Keratinocyte (primary cell): Measurements from ENCODE around the gene KCNT2. TPM values are rescaled to one million over a fixed set of nuclear protein-coding genes. Genes with fewer than 3 reads are reported as not detected.

Experiments
- DNase-seq: peaks from one replicate; pipeline ENCODE4 v3.0.0-alpha.2; 2011; ENCODE audit warnings: low read depth, missing footprints, low spot score
- FAIRE-seq: peaks from 2 replicates; lab custom pipeline; 2011; peaks lifted over from hg19 to GRCh38; lab: Jason Lieb, UNC
- H2AFZ ChIP-seq: 2 replicates; pipeline ENCODE4 v1.6.0; 2012; ENCODE audit warnings: low read length, control low read depth, inconsistent platforms; ENCODE audit not compliant: control insufficient read depth
- H3K27ac ChIP-seq: 2 replicates; pipeline ENCODE4 v1.5.1; 2011; ENCODE audit warnings: low read length; ENCODE audit not compliant: control insufficient read depth, insufficient read depth
- H3K27me3 ChIP-seq: 3 replicates; pipeline ENCODE4 v1.6.0; 2011; ENCODE audit warnings: low read length; ENCODE audit not compliant: control insufficient read depth, insufficient read depth; ENCODE audit errors: extremely low read depth
- H3K36me3 ChIP-seq, 2 experiments: 2 replicates in 1 of 2; 3 replicates in 1 of 2; pipeline ENCODE4 v1.5.1; 2011; ENCODE audit warnings: low read length in 2 of 2, mild to moderate bottlenecking in 1 of 2; ENCODE audit not compliant: control insufficient read depth in 2 of 2, insufficient read depth in 2 of 2; ENCODE audit errors: extremely low read depth in 1 of 2
- H3K4me1 ChIP-seq: 3 replicates; pipeline ENCODE4 v1.5.1; 2011; ENCODE audit warnings: low read length; ENCODE audit not compliant: control insufficient read depth, insufficient read depth; ENCODE audit errors: extremely low read depth
- H3K4me2 ChIP-seq: 3 replicates; pipeline ENCODE4 v1.6.0; 2011; ENCODE audit warnings: low read depth, low read length; ENCODE audit not compliant: control insufficient read depth, insufficient read depth; ENCODE audit errors: extremely low read depth
- H3K4me3 ChIP-seq, 3 experiments: fragments of 200-600 bp in 1 of 3; sonication (generic) in 1 of 3; 2 replicates in 2 of 3; 3 replicates in 1 of 3; pipeline ENCODE4 v1.5.1; 2011 to 2016; ENCODE audit warnings: low read length in 3 of 3, mild to moderate bottlenecking in 3 of 3, control low read depth in 2 of 3, inconsistent platforms in 1 of 3, low read depth in 1 of 3, mixed read lengths in 1 of 3, mixed run types in 1 of 3, moderate library complexity in 1 of 3; ENCODE audit not compliant: control insufficient read depth in 2 of 3, insufficient read depth in 2 of 3; ENCODE audit errors: extremely low read depth in 1 of 3
- H3K79me2 ChIP-seq: 2 replicates; pipeline ENCODE4 v1.6.0; 2012; ENCODE audit warnings: low read length; ENCODE audit not compliant: control insufficient read depth, insufficient read depth
- H3K9ac ChIP-seq: 3 replicates; pipeline ENCODE4 v1.6.0; 2011; ENCODE audit warnings: low read length; ENCODE audit not compliant: control insufficient read depth, insufficient read depth; ENCODE audit errors: extremely low read depth
- H3K9me1 ChIP-seq: 3 replicates; pipeline ENCODE4 v1.6.0; 2011; ENCODE audit warnings: low read length; ENCODE audit not compliant: control insufficient read depth, insufficient read depth; ENCODE audit errors: extremely low read depth
- H3K9me3 ChIP-seq: 2 replicates; pipeline ENCODE4 v1.5.1; 2012; ENCODE audit warnings: low read depth, low read length; ENCODE audit not compliant: control insufficient read depth
- H4K20me1 ChIP-seq: 3 replicates; pipeline ENCODE4 v1.6.0; 2011; ENCODE audit warnings: low read length; ENCODE audit not compliant: control insufficient read depth, insufficient read depth; ENCODE audit errors: extremely low read depth
- CTCF ChIP-seq, 3 experiments: IDR thresholded peaks in 1 of 3; conservative IDR thresholded peaks in 1 of 3; optimal IDR thresholded peaks in 1 of 3; 2 replicates in 2 of 3; 3 replicates in 1 of 3; pipeline versions ENCODE3 to v1.5.1; 2011; ENCODE audit warnings: low read length in 3 of 3, mild to moderate bottlenecking in 3 of 3, moderate library complexity in 2 of 3, control low read depth in 1 of 3, inconsistent platforms in 1 of 3; ENCODE audit not compliant: insufficient read depth in 2 of 3; ENCODE audit errors: extremely low read depth in 1 of 3
- EZH2 ChIP-seq: IDR thresholded peaks from one replicate; pipeline ENCODE4 v1.6.1; 2012; ENCODE audit warnings: inconsistent platforms, mild to moderate bottlenecking, low read length, moderate library complexity
- dilution Hi-C: fragments of 300-500 bp; cut with MboI; formaldehyde crosslinking; loops from one replicate; pipeline ENCODE4 v1.7.0; 2020; ENCODE audit warnings: low sequenced_read_pairs; ENCODE audit not compliant: extremely low pct_ligation_motif_present
- polyA plus RNA-seq, 5 experiments: library from polyadenylated mRNA; depleted of rRNA in 3 of 5; stranded (reverse) in 3 of 5; stranded (forward) in 1 of 5; unstranded in 1 of 5; fragments of >200 nt; gene quantifications; 1 replicate in 1 of 5; 2 replicates in 3 of 5; 3 replicates in 1 of 5; pipeline versions ENCODE4 v1.2.1 to v1.2.3, GENCODE V29; 2011 to 2012; ENCODE audit warnings: missing spikeins in 2 of 5, low read depth in 1 of 5, low replicate concordance in 1 of 5

The KCNT2 gene
- polyA plus RNA-seq, 1 donor (not counting 4 experiments of a cell fraction or from before 2014, with no cell fraction given) = not detected

- no peak for DNase-seq
- dilution Hi-C loops = no loop called here
- H3K9ac ChIP-seq = no peak overlapping the region
- no peaks in the 10 kb centered on the region for H4K20me1 ChIP-seq
- no peak for FAIRE-seq
- no peaks in the 10 kb centered on the region for H3K4me1 ChIP-seq
- TF ChIP-seq CTCF (optimal IDR thresholded peaks at IDR 0.05 in 1 of 3, IDR thresholded peaks at IDR 0.05 in 1 of 3, conservative IDR thresholded peaks at IDR 0.05 in 1 of 3; ENCODE audit: extremely low read depth in 1 of 3, insufficient read depth in 2 of 3, low read length in 3 of 3) = no peak
- no peak for TF ChIP-seq EZH2
- no peaks in the 10 kb centered on the region for H3K27me3 ChIP-seq
- no peaks in the 10 kb centered on the region for H3K9me1 ChIP-seq
- no peak overlapping the region for H3K27ac ChIP-seq
- H3K4me3 ChIP-seq = no peak overlapping the region
- H2AFZ ChIP-seq = no peak overlapping the region
- no peaks in the 10 kb centered on the region for H3K79me2 ChIP-seq
- no peak overlapping the region for H3K4me2 ChIP-seq
- no peaks in the 10 kb centered on the region for H3K9me3 ChIP-seq
- no peaks in the 10 kb centered on the region for H3K36me3 ChIP-seq
Observed at GRCh38 chr1:196385109-196385508, 223.1 kb downstream of the KCNT2 start.

- H3K4me3 ChIP-seq = no peak overlapping the region
- dilution Hi-C loops = no loop called here
- H3K4me2 ChIP-seq = no peak overlapping the region
- no peak overlapping the region for H2AFZ ChIP-seq
- H3K27ac ChIP-seq = no peak overlapping the region
- H3K9me1 ChIP-seq = no peaks in the 10 kb centered on the region
- TF ChIP-seq EZH2 (no peak), CTCF (optimal IDR thresholded peaks at IDR 0.05 in 1 of 3, IDR thresholded peaks at IDR 0.05 in 1 of 3, conservative IDR thresholded peaks at IDR 0.05 in 1 of 3; ENCODE audit: extremely low read depth in 1 of 3, insufficient read depth in 2 of 3, low read length in 3 of 3) (no peak)
- DNase-seq = no peak
- no peaks in the 10 kb centered on the region for H3K9me3 ChIP-seq
- no peak for FAIRE-seq
- H3K9ac ChIP-seq = no peak overlapping the region
- H3K79me2 ChIP-seq = no peaks in the 10 kb centered on the region
- no peaks in the 10 kb centered on the region for H3K4me1 ChIP-seq
- no peaks in the 10 kb centered on the region for H4K20me1 ChIP-seq
- no peaks in the 10 kb centered on the region for H3K27me3 ChIP-seq
- H3K36me3 ChIP-seq = no peaks in the 10 kb centered on the region
Observed at GRCh38 chr1:196382383-196382782, 225.9 kb downstream of the KCNT2 start.
